GM18505 (cell line): ENCODE data around the gene SH3PXD2A.

Source experiments
- ATAC-seq: cut with Tn5 transposase; IDR thresholded peaks from one replicate; pipeline ENCODE4 v1.9.1; 2021; ENCODE audit not compliant: unreplicated experiment
- POLR2A ChIP-seq: IDR thresholded peaks from 4 replicates; pipeline ENCODE4 v1.6.1; 2011; ENCODE audit warnings: borderline replicate concordance; ENCODE audit not compliant: insufficient read depth, insufficient read length; ENCODE audit errors: extremely low read depth

Gene SH3PXD2A

DNA sequence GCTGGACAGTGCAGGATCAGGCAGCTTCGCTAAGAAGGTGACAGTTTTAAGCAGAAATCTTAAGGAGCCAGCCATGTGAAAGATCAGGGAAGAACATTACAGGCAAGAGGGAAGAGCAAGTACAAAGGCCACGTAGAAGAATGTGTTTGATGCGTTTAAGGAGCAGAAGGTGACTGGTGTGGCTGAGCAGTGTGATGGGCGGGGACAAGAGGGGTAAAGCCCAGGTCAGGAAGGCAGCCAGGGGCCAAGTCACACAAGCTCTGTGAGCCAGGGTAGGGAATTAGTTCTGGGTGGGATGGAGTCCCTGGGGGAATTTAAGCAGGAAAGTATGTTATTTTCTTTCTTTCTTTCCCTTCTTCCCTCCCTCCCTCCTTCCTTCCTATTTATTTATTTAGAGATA is 166.9 kb downstream of the SH3PXD2A start:
- TF ChIP-seq POLR2A = no peak
- no peak for ATAC-seq

DNA sequence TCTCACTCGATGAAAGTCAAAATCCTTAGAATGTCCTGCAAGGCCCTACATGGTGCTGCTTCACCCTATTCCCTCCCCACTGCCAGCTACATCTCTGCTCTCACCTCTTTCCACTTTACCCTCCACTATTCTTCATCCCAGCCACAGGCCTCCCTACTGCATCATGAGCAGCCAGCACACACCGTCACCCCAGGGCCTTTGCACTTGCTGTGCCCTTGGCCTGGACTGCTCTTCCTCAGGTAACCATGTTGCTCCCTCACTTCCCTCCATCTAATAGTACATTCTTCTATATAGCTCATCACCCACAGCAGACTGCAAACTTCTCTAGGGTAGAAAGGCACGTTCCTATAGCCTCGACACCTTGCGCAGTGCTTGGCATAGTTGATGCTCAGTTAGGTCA is 167.7 kb downstream of the SH3PXD2A start:
- no peak for TF ChIP-seq POLR2A
- ATAC-seq = no peak

DNA sequence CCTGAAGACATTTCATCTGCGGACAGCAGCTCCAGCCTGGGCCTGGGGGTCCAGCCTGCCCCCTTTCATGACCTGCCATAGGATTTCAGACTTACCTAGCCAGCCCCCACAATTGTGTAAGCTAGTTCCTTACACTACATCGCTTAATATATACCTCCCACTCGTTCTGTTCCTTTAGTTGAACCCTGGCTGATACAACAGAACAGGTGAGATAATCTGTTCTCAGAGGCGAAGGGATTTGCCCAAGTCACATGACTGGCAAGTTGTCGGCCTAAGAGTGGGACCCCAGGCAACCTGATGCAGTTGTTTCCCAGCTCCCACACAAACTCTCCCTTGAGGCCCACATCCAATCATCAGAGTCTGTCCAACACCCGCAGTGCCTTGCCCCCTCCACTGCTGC is 168.2 kb downstream of the SH3PXD2A start:
- ATAC-seq = no peak
- no peak for TF ChIP-seq POLR2A

DNA sequence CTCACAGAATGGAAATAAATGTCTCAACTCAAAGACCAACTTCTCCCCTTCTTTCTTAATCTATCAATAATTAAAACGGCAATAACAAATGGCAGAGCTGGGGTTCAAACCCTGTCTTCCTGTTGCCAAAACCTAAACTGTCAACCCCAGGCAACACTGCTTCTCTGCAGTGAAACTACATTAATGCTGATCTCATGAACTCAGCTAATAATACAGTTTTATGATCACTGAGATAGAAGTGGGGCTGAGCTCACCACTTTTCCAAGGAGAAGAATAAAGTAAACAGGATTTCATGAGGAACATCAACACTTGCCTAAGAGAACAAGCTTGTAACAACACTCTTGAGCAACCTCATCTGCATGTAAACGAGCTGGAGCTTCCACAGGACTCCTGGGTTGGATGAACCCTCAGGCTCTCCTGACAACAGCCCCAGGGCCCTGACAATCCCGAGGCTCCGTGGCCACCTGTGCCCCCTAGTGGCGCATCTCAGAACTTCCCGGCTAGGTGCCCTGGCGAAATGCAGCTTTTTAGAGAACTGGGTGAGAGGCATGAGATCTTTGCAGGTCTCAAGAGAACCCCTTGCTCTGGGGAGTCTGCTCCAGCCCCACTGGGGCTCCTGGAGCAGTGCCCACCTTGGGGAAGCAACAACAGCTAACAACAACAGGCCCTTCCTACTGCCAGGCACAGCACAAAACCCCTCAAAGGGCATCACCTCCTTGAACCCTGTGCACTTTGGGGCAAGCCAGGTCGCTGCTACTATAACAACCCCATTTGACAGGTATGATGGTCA is 169.3 kb downstream of the SH3PXD2A start:
- no peak for TF ChIP-seq POLR2A
- ATAC-seq = peak; percentile 57

DNA sequence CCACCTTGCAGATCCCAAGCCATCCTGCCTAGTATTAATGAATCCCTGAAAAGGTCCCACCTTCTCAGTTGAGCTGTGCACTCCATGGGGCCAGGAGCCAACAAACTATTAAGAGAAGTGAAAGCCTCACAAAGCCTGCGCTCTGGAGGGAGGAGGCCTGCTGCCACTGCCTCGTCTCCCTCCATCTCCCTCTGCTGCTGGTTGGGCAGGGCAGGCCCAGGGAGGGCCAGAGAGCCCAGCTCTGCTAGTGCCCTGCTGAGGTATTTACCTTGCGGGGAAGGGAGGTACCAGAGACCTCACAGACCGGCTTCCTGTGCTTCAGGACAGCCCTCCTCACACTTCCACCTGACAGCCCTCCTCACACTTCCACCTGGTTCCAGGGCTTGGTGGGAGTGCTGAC is 171.5 kb downstream of the SH3PXD2A start:
- TF ChIP-seq POLR2A = no peak
- ATAC-seq = no peak

DNA sequence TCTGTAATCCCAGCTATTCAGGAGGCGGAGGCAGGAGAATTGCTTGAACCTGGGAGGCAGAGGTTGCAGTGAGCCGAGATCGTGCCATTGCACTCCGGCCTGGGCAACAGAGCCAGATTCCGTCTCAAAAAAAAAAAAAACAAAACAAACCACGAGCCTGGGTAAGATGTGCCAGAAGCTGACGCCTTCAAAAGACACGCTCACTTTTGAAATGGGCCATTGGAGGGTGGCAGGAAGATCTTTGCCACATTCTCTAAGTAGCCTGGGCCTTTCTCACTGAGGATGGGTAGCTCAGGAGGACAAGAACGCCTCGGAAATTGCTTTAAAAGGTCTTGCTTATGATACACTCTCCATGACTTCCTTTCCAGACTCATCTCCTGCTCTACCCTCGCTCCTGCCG is 172.7 kb downstream of the SH3PXD2A start:
- no peak for ATAC-seq
- TF ChIP-seq POLR2A = no peak

DNA sequence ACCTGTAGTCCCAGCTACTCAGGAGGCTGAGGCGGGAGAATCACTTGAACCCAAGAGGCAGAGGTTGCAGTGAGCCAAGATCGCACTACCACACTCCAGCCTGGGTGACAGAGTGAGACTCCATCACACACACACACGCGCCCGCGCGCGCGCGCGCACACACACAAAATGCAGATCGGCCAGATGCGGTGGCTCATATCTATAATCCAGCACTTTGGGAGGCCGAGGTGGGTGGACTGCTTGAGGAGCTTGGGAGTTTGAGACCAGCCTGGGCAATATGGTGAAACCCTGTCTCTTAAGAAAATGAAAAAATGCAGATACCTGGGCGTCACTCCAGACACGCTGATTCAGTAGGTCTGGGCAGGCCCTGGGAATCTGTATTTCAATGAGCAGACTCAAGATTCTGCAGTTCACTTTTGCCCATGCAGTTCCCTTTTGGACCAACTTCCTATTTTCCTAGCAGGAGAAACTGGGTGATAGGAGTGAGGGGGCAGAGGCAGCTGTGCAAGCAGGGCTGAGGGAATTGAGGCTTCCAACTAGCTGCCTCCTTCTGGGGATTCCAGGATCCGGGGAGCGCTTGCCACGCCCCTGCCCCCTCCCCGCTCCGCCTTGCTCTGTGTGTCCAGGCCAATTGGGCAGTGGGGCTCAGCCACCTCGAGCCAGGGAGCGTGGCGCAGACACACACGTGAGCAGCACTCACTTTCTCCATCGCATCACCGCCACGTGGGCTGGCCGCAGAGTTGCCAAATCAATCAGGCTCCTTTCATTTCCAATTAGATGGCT is 173.6 kb downstream of the SH3PXD2A start:
- ATAC-seq = no peak
- TF ChIP-seq POLR2A = no peak

DNA sequence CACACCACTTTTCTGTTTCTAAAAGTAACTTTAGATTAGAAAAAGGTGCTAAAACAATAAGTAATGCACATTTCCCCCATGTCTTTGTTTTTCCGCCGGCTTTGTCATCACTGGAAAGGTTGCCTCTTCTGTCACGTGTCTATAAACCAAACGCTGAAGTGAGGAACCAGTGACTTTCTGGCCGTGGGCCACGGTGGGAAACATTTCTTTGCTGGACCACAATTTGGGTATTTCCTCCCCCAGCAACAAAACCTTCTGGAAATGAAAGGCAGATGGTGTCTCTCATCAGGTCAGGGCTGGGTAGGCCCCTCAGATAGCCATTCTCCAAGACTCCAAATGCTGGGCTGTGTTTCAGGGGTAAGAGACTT is 174.5 kb downstream of the SH3PXD2A start:
- no peak for TF ChIP-seq POLR2A

DNA sequence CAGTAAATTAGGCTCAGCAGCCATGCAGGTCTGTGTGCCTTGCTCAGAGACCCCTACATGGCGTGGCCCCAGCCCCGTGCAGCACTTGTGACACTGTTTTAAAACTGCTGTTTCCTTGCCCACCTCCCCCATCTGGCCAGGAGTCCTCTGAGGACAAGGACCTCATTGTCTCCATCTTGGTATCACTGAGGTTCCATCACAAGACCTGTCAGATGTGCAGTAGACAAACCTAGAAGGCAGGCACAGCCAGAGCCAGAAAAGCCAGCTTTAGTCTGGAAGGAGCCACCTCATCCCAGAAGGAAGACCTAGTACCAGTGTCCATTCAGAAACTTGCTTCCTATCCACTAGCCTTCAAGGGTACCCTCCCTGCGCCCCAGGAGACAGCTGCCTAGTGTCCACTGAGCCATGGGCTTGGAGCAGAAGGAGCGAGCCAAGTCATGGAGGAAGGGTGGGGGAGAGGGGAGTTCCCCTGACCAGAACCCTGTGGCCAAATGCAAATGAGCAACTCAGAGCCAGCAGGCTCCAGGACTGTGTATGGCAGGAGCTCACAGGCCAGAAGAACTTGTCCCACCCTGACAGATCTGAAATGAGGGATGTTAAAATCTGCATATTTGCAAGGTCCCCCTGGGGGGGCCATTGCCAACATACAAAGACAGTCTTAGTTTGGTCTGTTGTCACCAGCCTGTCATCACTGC is 176.1 kb downstream of the SH3PXD2A start:
- no peak for TF ChIP-seq POLR2A
- peak; percentile 48 for ATAC-seq

More for the DNA sequence above, 174.5 kb downstream of the SH3PXD2A start:
- no peak for ATAC-seq

DNA sequence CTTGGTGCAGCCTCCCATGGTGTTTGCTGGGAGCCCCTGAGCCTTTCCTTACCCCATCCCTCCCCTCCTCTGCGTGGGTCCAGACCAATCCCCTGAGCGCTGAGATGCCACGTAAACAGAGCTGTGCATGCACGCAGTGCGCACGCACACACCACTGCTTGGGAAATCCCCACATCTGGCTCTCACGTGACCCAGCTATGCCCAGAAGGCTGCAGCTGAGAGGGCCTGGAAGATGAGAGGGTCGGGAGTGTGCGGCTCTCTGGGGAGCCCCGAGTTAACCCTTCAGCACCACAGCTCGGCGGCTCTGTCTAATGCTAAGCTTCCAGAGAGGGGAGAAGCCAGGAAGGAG is 177.2 kb downstream of the SH3PXD2A start:
- ATAC-seq = peak; percentile 73

DNA sequence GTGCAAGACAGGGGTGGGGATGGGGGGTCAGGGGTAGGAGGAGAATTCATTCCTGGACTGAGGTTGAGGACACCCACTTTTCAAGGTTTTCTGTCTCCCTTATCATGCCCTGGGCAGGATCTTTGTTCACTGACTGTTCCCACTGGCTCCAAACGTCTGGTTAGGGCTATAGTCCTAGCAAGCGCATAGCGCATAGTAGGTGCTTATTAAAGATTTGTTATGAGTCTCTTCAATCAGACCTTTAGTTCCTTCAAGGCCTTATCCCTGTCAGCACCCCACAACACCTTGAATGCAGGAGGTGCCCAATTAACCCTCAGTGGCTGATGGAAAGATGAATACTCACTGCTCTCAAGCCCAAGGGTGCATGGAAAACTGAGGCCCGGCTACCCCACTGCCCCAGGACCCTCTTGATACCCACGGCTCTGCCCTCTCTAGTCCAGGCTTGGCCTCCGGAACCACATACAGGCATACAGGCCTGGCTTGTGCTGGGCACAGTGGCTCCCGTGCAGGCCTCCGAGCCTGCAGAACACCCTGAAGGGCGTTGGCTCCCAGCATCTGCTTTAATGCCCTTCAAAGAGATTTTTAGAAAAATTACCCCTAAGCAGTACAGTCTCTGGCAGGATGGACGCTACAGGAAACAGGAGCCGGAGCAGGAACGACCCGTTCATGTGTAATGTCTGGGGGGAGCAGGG is 177.7 kb downstream of the SH3PXD2A start:
- no peak for TF ChIP-seq POLR2A
- ATAC-seq = no peak

More for the DNA sequence above, 177.2 kb downstream of the SH3PXD2A start:
- peak; percentile 50 for TF ChIP-seq POLR2A

DNA sequence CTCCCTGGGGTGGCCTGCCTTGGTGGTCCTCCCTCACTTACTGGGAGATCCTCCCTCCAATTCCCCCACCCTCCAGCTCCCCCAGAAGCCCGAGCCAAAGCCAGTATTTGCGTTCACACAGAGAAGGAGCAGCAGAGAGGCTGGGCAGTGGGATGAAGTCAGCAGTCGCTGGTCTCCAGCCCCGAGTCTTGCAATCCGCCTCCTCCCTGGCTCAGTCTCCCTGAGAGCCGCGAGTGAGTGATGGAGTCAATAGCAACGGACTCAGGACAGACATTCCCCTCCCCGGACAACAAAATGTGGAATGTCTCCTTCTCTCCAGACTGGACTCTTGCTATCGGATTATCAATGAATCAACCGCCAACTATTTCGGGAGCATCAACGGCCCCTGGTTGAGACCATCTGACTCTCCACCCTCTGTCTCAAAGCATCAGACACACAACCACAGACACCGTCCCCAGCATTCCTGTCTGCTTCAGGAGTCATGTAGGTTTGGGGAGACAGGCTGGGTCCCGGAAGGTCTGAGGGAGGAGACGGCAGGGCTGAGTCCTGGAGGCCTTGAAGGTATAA is 178.4 kb downstream of the SH3PXD2A start:
- no peak for ATAC-seq
- TF ChIP-seq POLR2A = no peak
